ENCODE results near the gene CELF4.

DNA sequence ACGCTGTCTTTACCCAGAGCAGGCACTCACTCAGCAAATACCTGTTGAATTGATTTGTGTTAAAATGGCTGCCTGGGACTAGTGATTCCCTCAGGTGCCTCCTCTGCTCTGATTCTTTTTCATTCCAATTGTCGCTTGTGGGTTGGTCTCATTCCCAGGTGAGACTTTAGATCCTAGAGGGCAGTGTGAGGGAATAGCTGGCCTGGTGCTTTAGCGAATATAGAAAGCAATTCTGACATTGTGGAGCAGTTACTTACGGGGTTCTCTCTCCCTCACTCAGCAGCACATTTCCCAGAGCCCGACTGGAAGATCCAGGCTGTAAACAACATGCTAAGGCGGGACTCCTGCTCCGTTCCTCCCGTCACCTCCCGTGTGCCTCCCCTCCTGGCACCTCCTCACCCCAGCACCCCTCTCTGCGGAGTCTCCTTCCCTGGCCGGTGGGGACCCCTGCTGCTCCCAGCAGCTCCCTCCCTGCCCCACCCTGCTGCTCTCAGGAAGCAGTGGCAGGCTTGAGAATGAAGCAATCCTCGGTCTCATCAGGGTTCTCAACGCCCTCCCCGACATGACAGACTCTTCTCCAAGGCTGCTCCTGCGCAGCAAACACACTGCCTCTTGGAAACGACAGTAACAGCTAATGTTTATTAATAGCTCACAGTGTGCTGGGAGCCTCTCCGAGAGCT lies 26.9 kb downstream of the CELF4 start:
- TF ChIP-seq, protein P1, sequence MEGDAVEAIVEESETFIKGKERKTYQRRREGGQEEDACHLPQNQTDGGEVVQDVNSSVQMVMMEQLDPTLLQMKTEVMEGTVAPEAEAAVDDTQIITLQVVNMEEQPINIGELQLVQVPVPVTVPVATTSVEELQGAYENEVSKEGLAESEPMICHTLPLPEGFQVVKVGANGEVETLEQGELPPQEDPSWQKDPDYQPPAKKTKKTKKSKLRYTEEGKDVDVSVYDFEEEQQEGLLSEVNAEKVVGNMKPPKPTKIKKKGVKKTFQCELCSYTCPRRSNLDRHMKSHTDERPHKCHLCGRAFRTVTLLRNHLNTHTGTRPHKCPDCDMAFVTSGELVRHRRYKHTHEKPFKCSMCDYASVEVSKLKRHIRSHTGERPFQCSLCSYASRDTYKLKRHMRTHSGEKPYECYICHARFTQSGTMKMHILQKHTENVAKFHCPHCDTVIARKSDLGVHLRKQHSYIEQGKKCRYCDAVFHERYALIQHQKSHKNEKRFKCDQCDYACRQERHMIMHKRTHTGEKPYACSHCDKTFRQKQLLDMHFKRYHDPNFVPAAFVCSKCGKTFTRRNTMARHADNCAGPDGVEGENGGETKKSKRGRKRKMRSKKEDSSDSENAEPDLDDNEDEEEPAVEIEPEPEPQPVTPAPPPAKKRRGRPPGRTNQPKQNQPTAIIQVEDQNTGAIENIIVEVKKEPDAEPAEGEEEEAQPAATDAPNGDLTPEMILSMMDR (optimal IDR thresholded peaks at IDR 0.05 in 1 of 3, IDR thresholded peaks at IDR 0.05 in 1 of 3, conservative IDR thresholded peaks at IDR 0.05 in 1 of 3; ENCODE audit: extremely low read depth in 1 of 3, insufficient read depth in 2 of 3, low read length in 3 of 3) = no peak
- peak; percentile 64 for TF ChIP-seq EZH2 (IDR thresholded peaks at IDR 0.05; ENCODE audit: low read length)

Measured in keratinocyte (primary cell).